Measurements from ENCODE around the gene SNF8. TPM values are rescaled to one million over a fixed set of nuclear protein-coding genes. Genes with fewer than 3 reads are reported as not detected.

The SNF8 gene
- total RNA-seq, 1 experiment from 2014 or later, result 129 TPM

DNA sequence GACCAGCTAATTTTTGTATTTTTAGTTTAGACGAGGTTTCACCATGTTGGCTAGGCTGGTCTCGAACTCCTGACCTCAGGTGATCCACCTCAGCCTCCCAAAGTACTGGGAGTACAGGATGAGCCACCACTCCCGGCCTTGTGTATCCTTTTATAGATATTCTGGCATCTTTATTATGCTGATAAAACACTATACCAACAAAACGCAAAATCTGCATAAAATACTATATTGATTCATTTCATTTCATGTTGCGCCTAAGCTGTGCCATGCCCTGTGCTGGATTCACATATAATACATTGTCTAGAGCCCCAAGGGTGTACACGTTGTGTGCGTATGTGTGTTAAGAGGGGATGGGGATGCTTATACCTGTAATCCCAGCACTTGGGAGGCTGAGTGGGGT is 40.2 kb downstream of the SNF8 start:
- Mint-ChIP-seq H3K4me3 (no peak overlapping the region), H3K36me3 (ENCODE audit: insufficient read depth in 1 of 3, low read depth in 3 of 3) (peaks cover 3% of the 10 kb centered on the region in 3 experiments; a peak in 5 of 7 replicates), H3K4me1 (peaks cover 9 to 11% of the 10 kb centered on the region in 2 experiments; a peak in 3 of 4 replicates), H3K9me3 (no peaks in the 10 kb centered on the region), H3K27ac (peak overlapping the region in 1 of 3 experiments; percentile 59; a peak in 1 of 7 replicates), H3K27me3 (ENCODE audit: low read depth) (no peaks in the 10 kb centered on the region)
- Histone ChIP-seq H2BK120ac (ENCODE audit: low read depth, low read length, poor library complexity, severe bottlenecking) (no peak overlapping the region), H3K56ac (ENCODE audit: insufficient read length, low read depth, low read length) (no peak overlapping the region), H3K23ac (ENCODE audit: insufficient read length, low read depth, low read length) (no peak overlapping the region), H2AK5ac (ENCODE audit: insufficient read length, low read length) (no peak overlapping the region), H3K4me2 (ENCODE audit: insufficient read depth, insufficient read length, low read length) (no peak overlapping the region), H4K20me1 (ENCODE audit: control insufficient read depth, insufficient read depth, insufficient read length) (no peaks in the 10 kb centered on the region), H2BK20ac (ENCODE audit: low read depth, low read length, poor library complexity, severe bottlenecking) (no peak overlapping the region), H4K5ac (ENCODE audit: insufficient read length, low read depth, low read length) (no peak overlapping the region), H3T11ph (ENCODE audit: low read length) (no peak overlapping the region), H3K4me1 (ENCODE audit: insufficient read depth, low read length) (no peaks in the 10 kb centered on the region), H3K27ac (ENCODE audit: insufficient read length, low read depth, low read length) (no peak overlapping the region), H3K18ac (ENCODE audit: insufficient read length, low read depth, low read length) (no peak overlapping the region), H3K9me3 (ENCODE audit: control insufficient read depth, low read depth, low read length) (no peaks in the 10 kb centered on the region), H4K91ac (ENCODE audit: insufficient read length, low read depth, low read length) (no peak overlapping the region), H3K27me3 (ENCODE audit: insufficient read depth, low read length) (no peaks in the 10 kb centered on the region), H2BK15ac (ENCODE audit: low read depth, low read length) (no peak overlapping the region), H3K79me1 (ENCODE audit: insufficient read depth, low read depth, low read length, poor library complexity, severe bottlenecking) (no peaks in the 10 kb centered on the region), H3K9ac (ENCODE audit: extremely low read depth, insufficient read length, low read length) (no peak overlapping the region), H3K4ac (ENCODE audit: low read depth, low read length) (no peak overlapping the region), H2AFZ (ENCODE audit: low read length) (no peak overlapping the region), H3K23me2 (ENCODE audit: insufficient read length, low read depth, low read length, poor library complexity, severe bottlenecking) (peaks cover 7% of the 10 kb centered on the region), H2BK12ac (ENCODE audit: insufficient read length, low read depth, low read length) (no peak overlapping the region), H2BK5ac (ENCODE audit: insufficient read length, low read length) (no peak overlapping the region), H3K14ac (ENCODE audit: insufficient read depth, low read length) (no peak overlapping the region), H4K8ac (replicated peaks; ENCODE audit: insufficient read length, low read depth, low read length) (no peak overlapping the region), H3K79me2 (ENCODE audit: insufficient read depth, low read length) (peaks cover 4% of the 10 kb centered on the region; the same call in 1 of the 2 replicates)
- no CpG with 5 or more reads among the region's 7 CpGs for WGBS (ENCODE audit: extremely low coverage, insufficient read length, low lambda C conversion rate)
- DNase-seq, result no peak
- TF ChIP-seq CTCF (conservative IDR thresholded peaks at IDR 0.05), result no peak
